ENCODE results near the gene OTOL1.

DNA sequence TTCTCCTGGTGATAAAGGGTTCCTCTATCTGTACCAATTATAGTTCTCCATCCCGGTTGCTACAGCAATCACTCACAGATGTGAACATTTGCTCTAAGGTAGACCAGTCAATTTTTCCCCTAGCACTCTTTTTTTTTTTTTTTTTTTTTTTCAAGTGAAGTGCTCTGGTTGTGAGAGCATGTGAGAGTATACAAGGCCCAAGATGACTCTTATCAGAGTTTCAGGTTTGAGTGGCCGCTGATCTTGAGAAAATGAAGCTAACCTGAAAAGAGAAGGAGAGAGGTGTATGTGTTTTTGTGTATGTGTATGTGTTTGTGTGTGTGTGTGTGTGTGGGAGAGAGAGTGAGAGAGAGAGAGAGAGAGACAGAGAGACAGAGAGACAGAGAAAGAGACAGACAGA is 44.4 kb upstream of the OTOL1 start:
- TF ChIP-seq CTCF (IDR thresholded peaks at IDR 0.05): no peak
- no peak for TF ChIP-seq POLR2A (IDR thresholded peaks at IDR 0.05)
